NCI-H526 (cell line): ENCODE data around the gene CACNA1H.
"Not testable (repeated sequence)": the region's sequence is repeated elsewhere in the genome, so short reads cannot be mapped to it uniquely, and the experiment has no call there.

Source experiments
- DNase-seq, 2 experiments: peaks; one replicate each; lab custom pipeline; 2025; lab: John Stamatoyannopoulos, UW

The CACNA1H gene

GRCh38 chr16:1255276-1256122 lies 102.6 kb downstream of the CACNA1H start, which contains the start of gene TPSD1:
Gene TPSD1 (plus strand): TSS chr16:1256069. CDS start chr16:1256281, 212 bp downstream.
- DNase-seq: not testable (repeated sequence)

GRCh38 chr16:1256296-1256873 lies 103.5 kb downstream of the CACNA1H start:
- DNase-seq: not testable (repeated sequence)

- DNase-seq: no peak
These were observed 104.0 kb downstream of the CACNA1H start for GRCh38 chr16:1256874-1257322.

- DNase-seq: no peak
These were observed 104.8 kb downstream of the CACNA1H start for GRCh38 chr16:1257561-1258224.

- DNase-seq: no peak
These were observed 105.3 kb downstream of the CACNA1H start for GRCh38 chr16:1258225-1258600.

- no peak for DNase-seq
These were observed 106.2 kb downstream of the CACNA1H start for GRCh38 chr16:1258906-1259759.

- no peak for DNase-seq
These were observed 106.8 kb downstream of the CACNA1H start for GRCh38 chr16:1259760-1260068.

GRCh38 chr16:1260101-1260680 lies 107.3 kb downstream of the CACNA1H start:
- no peak for DNase-seq

- peak; percentile 26 to 58 for DNase-seq
These were observed 108.4 kb downstream of the CACNA1H start for GRCh38 chr16:1261131-1261892.

- DNase-seq: no peak
These were observed 109.4 kb downstream of the CACNA1H start for GRCh38 chr16:1262210-1262845.

- DNase-seq: no peak
These were observed 109.9 kb downstream of the CACNA1H start for GRCh38 chr16:1262846-1263221.

GRCh38 chr16:1263591-1264344 lies 110.9 kb downstream of the CACNA1H start:
- no peak for DNase-seq

- no peak for DNase-seq
These were observed 111.6 kb downstream of the CACNA1H start for GRCh38 chr16:1264345-1265089.

- no peak for DNase-seq
These were observed 112.3 kb downstream of the CACNA1H start for GRCh38 chr16:1265090-1265630.

- no peak for DNase-seq
These were observed 112.9 kb downstream of the CACNA1H start for GRCh38 chr16:1265826-1266225.

GRCh38 chr16:1269418-1269817 lies 116.5 kb downstream of the CACNA1H start:
- not testable (repeated sequence) for DNase-seq

GRCh38 chr16:1271380-1271723 lies 118.4 kb downstream of the CACNA1H start:
- DNase-seq: no peak
